Gastrocnemius medialis (tissue), 4 donors: Measurements from ENCODE around the gene ST8SIA2. TPM values are rescaled to one million over a fixed set of nuclear protein-coding genes. Genes with fewer than 3 reads are reported as not detected.
"Not testable (repeated sequence)": the region's sequence is repeated elsewhere in the genome, so short reads cannot be mapped to it uniquely, and the experiment has no call there.

Source experiments
- ATAC-seq, 2 donors: fragments of 150-250 bp; one replicate each; pipeline ENCODE4 v1.9.1; 2016
- DNase-seq, 2 donors: peaks; one replicate each; pipeline ENCODE4 v3.0.0-alpha.2; 2019
- H3K27ac ChIP-seq, 4 donors: fragments of 200-600 bp; sonication (generic); 1 replicate in 1 of 4; 2 replicates in 3 of 4; pipeline ENCODE4 v1.5.1; 2016 to 2018; ENCODE audit warnings: mild to moderate bottlenecking in 2 of 4, moderate library complexity in 1 of 4
- H3K27me3 ChIP-seq, 3 donors: fragments of 200-600 bp; sonication (generic) in 2 of 3; 1 replicate in 1 of 3; 2 replicates in 2 of 3; pipeline versions ENCODE4 v1.5.1 to v1.6.0; 2016 to 2019; ENCODE audit warnings: mild to moderate bottlenecking in 1 of 3, moderate library complexity in 1 of 3
- H3K36me3 ChIP-seq, 2 donors: fragments of 200-600 bp; sonication (generic) in 1 of 2; one replicate each; pipeline ENCODE4 v1.5.1; 2017 to 2018
- H3K4me1 ChIP-seq, 2 donors: fragments of 200-600 bp; sonication (generic) in 1 of 2; one replicate each; pipeline ENCODE4 v1.5.1; 2016 to 2017; ENCODE audit warnings: mild to moderate bottlenecking in 2 of 2
- H3K4me3 ChIP-seq, 4 donors: fragments of 200-600 bp; sonication (generic) in 3 of 4; 1 replicate in 1 of 4; 2 replicates in 3 of 4; pipeline ENCODE4 v1.5.1; 2016 to 2019; ENCODE audit warnings: mild to moderate bottlenecking in 2 of 4
- H3K9me3 ChIP-seq, 3 donors: fragments of 200-600 bp; sonication (generic) in 2 of 3; 1 replicate in 1 of 3; 2 replicates in 2 of 3; pipeline ENCODE4 v1.5.1; 2016 to 2019
- POLR2A ChIP-seq, 2 donors: fragments of 450-650 bp; IDR thresholded peaks; one replicate each; pipeline ENCODE4 v1.6.1; 2017; ENCODE audit warnings: antibody characterized with exemption in 2 of 2, mild to moderate bottlenecking in 2 of 2, moderate library complexity in 2 of 2
- in situ Hi-C, 4 donors: fragments of 200-750 bp; cut with MboI; loops; one replicate each; pipeline versions ENCODE4 v1.15.0 to v1.8.0; 2017; ENCODE audit warnings: low sequenced_read_pairs in 4 of 4
- intact Hi-C: fragments of 100-400 bp; cut with DNase I; formaldehyde crosslinking; loops from one replicate; pipeline ENCODE4 v1.15.1; 2023; ENCODE audit warnings: low total_unique reads
- total RNA-seq, 4 donors: library from RNA; depleted of rRNA; stranded (reverse); fragments of >200 nt; gene quantifications; one replicate each; pipeline versions ENCODE4 v1.1.0 to v1.2.3, GENCODE V29; 2016
- TF ChIP-seq, protein P1 (sequence below), 5 experiments: fragments of 450-650 bp in 3 of 5; fragments of 200-600 bp in 2 of 5; sonication (generic) in 2 of 5; IDR thresholded peaks in 4 of 5; conservative IDR thresholded peaks in 1 of 5; 1 replicate in 4 of 5; 2 replicates in 1 of 5; pipeline ENCODE4 v1.5.1; 2016 to 2019; ENCODE audit warnings: antibody characterized with exemption in 5 of 5, mild to moderate bottlenecking in 3 of 5, moderate library complexity in 3 of 5

ST8SIA2 gene
- total RNA-seq, 4 donors from 2014 or later = not detected

DNA sequence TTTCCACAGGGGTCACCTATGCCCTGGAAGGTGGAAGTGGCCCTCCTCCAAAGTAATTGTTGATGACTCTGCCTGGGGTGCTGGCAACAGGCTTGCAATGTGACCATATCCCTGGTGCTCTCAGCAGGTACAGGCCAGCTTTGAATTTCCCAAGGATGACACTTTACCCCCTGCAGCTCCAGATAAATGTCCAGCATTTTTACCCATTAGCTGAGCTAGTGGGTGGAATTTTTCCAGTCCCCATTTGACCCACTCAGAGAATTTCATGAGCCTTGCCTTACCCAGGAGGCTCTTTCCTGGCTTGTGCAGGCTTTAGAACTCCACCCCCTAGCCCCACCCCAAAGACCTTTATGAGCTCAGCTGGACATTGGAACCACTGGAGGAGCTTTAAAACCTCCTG lies 77.6 kb downstream of the ST8SIA2 start:
- H3K27ac ChIP-seq = no peak overlapping the region
- TF ChIP-seq, protein P1, sequence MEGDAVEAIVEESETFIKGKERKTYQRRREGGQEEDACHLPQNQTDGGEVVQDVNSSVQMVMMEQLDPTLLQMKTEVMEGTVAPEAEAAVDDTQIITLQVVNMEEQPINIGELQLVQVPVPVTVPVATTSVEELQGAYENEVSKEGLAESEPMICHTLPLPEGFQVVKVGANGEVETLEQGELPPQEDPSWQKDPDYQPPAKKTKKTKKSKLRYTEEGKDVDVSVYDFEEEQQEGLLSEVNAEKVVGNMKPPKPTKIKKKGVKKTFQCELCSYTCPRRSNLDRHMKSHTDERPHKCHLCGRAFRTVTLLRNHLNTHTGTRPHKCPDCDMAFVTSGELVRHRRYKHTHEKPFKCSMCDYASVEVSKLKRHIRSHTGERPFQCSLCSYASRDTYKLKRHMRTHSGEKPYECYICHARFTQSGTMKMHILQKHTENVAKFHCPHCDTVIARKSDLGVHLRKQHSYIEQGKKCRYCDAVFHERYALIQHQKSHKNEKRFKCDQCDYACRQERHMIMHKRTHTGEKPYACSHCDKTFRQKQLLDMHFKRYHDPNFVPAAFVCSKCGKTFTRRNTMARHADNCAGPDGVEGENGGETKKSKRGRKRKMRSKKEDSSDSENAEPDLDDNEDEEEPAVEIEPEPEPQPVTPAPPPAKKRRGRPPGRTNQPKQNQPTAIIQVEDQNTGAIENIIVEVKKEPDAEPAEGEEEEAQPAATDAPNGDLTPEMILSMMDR (IDR thresholded peaks at IDR 0.05 in 4 of 5, conservative IDR thresholded peaks at IDR 0.05 in 1 of 5) = no peak
- no peak for TF ChIP-seq POLR2A (IDR thresholded peaks at IDR 0.05)
- in situ Hi-C loops = no loop called here

DNA sequence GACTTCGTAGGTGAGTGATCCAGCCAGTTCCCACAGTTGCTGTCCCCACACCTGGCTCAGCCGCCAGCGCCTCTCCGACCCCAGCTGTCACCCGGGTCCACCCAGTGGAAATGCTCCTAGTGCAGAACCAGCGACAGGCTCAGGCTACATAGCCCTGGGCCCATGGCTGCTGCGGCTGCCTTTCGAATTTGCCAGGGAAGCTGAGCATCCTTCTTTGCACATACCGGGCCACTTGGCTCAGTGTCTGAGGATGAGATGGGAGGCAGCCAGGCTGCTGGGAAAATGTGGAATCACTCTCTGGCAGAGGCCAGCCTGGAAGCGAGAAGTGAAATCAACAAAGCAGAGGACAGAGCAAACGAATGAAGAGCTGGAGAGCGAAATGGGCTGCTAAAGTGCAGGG lies 80.1 kb downstream of the ST8SIA2 start:
- Histone ChIP-seq H3K4me1 (no peaks in the 10 kb centered on the region), H3K9me3 (no peaks in the 10 kb centered on the region), H3K27ac (no peak overlapping the region), H3K4me3 (no peak overlapping the region), H3K27me3 (no peaks in the 10 kb centered on the region), H3K36me3 (no peaks in the 10 kb centered on the region)
- intact Hi-C loops (no loop called here), in situ Hi-C loops (no loop called here)
- DNase-seq = no peak
- no peak for ATAC-seq
- TF ChIP-seq POLR2A (IDR thresholded peaks at IDR 0.05) = no peak
- TF ChIP-seq, protein P1 (IDR thresholded peaks at IDR 0.05 in 4 of 5, conservative IDR thresholded peaks at IDR 0.05 in 1 of 5) = no peak

More for the DNA sequence above, 77.6 kb downstream of the ST8SIA2 start:
- Histone ChIP-seq H3K4me1 (no peaks in the 10 kb centered on the region), H3K27me3 (no peaks in the 10 kb centered on the region), H3K9me3 (no peaks in the 10 kb centered on the region), H3K4me3 (no peak overlapping the region), H3K36me3 (no peaks in the 10 kb centered on the region)
- ATAC-seq (no peak), DNase-seq (no peak)
- intact Hi-C loops = no loop called here

DNA sequence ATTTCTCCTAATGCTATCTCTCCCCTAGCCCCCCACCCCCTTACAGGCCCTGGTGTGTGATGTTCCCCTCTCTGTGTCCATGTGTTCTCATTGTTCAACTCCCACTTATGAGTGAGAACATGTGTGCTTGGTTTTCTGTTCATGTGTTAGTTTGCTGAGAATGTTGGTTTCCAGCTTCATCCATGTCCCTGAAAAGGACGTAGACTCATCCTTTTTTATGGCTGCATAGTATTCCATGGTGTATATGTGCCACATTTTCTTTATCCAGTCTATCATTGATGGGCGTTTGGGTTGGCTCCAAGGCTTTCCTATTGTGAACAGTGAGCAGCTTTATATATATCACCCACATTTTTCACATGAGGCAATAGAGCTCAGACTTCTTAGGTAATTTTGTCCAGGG lies 86.0 kb downstream of the ST8SIA2 start:
- H3K9me3 ChIP-seq, DNase-seq, H3K4me3 ChIP-seq, H3K27me3 ChIP-seq, intact Hi-C loops, H3K27ac ChIP-seq, H3K4me1 ChIP-seq, ATAC-seq, H3K36me3 ChIP-seq, in situ Hi-C loops: not testable (repeated sequence)

DNA sequence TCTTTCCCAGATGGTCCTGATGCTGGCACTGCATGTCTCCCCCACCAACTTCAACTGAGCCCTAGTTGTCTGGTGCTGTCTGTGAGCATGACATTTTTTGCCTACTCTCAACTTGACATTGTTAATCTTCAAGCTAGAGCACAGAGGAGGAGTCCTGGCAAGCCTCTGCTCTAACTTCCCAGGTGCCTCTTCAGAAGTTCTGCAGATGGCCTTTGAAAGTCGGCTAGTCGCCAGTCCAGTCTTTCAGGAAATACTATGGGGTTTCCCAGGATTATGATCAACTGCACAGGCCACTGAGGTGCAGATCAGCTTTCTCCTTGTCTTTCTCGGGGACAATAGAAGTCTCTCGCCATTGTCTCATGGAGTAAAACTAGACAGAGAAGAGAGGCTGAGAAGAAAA lies 86.7 kb downstream of the ST8SIA2 start:
- H3K4me1 ChIP-seq = no peaks in the 10 kb centered on the region
- intact Hi-C loops (no loop called here), in situ Hi-C loops (no loop called here)
- no peaks in the 10 kb centered on the region for H3K27me3 ChIP-seq
- no peak overlapping the region for H3K27ac ChIP-seq
- DNase-seq = no peak
- no peaks in the 10 kb centered on the region for H3K9me3 ChIP-seq
- TF ChIP-seq, protein P1 (IDR thresholded peaks at IDR 0.05 in 4 of 5, conservative IDR thresholded peaks at IDR 0.05 in 1 of 5) = no peak
- TF ChIP-seq POLR2A (IDR thresholded peaks at IDR 0.05) = no peak
- no peaks in the 10 kb centered on the region for H3K36me3 ChIP-seq
- no peak for ATAC-seq
- no peak overlapping the region for H3K4me3 ChIP-seq

DNA sequence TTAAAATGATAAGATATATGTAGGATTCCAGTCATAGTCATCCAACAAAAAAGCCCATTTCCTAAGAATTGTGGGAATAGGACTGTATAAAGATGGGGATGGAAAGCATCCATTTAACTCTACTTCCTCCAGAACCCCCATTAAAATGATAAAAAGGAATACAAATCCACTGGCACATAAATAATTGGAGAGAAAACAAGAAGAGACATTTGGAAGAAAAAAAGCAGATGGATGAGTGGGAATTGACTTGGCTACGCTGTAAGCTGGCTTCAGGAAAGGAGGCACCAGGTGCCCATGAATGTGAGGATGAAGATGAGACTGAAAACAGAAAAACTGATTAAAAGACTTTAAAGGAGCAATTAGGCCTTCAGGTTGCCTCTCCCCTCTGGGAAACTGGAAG lies 91.8 kb downstream of the ST8SIA2 start:
- intact Hi-C loops = no loop called here
- no peak for DNase-seq
- Histone ChIP-seq H3K36me3 (no peaks in the 10 kb centered on the region), H3K4me3 (no peak overlapping the region), H3K27me3 (no peaks in the 10 kb centered on the region), H3K27ac (no peak overlapping the region), H3K9me3 (no peaks in the 10 kb centered on the region), H3K4me1 (no peaks in the 10 kb centered on the region)
- no peak for TF ChIP-seq POLR2A (IDR thresholded peaks at IDR 0.05)
- TF ChIP-seq, protein P1 (IDR thresholded peaks at IDR 0.05 in 4 of 5, conservative IDR thresholded peaks at IDR 0.05 in 1 of 5) = no peak
- in situ Hi-C loops = no loop called here
- ATAC-seq = no peak
